DMS114 treated with DMSO at 0.1 percent for 48 hours (cell line): ENCODE measurements around the gene PIGQ.

Experiments
- DNase-seq: peaks from one replicate; lab custom pipeline; 2025; ENCODE audit not compliant: unreplicated experiment; lab: John Stamatoyannopoulos, UW

PIGQ gene

DNA sequence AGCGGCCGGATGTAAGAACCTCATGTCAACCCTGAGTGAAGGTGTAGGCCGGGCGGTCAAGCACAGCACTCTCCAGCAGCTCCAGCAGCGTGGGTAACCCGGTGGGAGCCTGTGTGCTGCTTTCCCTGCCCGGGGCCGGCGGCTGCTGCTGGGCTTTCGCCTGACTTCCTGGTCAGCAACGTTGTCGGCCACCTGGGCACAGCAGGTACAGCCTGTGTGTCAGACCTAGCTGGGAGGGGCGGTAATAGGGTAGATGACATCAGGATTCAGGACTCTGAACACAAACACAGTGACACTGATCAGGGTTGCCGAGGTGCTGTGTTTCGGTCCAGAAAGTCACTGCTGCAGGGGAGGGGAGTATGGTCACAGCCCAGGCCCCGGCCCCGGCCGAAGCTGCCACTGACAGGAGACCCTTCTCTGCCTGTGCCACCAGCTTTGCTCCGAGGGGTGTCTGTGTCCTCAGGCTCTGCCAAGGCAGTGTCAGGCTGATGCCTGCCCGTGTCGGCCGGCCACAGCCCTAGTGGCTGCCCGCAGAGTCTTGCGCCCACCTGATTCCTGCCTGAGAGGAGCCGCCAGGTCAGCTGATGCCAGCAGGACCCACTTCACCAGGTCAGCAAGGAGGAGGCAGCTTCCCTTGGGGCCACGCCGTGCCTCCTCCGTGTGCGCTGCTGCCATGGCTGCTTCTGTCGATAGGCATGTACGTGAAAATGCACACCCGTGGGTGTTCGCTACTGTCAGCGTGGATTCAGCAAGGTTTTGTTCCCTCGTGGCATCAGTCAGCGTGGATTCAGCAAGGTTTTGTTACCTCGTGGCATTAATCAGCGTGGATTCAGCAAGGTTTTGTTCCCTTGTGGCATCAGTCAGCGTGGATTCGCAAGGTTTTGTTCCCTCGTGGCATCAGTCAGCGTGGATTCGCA lies 29.3 kb downstream of the PIGQ start:
- no peak for DNase-seq

DNA sequence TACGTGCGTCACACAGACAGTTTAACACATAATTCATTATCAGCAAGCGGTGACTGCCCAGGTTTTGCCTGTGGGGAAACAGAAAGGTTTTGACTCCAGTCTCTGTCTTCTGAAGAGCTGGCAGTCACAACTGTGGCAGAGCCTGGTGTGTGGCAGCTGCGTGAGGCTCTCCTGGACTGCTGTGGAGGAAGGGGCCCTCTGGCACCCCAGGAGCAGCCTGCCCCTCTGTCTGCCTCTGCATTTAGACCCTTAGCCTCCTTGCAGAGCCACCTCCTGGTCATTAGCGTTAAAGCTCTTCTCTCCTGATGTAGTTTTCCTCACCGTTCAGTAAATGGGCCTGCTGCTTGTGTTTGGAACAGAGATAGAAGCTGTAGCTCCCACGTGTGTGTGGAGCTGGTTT lies 31.0 kb downstream of the PIGQ start:
- no peak for DNase-seq

DNA sequence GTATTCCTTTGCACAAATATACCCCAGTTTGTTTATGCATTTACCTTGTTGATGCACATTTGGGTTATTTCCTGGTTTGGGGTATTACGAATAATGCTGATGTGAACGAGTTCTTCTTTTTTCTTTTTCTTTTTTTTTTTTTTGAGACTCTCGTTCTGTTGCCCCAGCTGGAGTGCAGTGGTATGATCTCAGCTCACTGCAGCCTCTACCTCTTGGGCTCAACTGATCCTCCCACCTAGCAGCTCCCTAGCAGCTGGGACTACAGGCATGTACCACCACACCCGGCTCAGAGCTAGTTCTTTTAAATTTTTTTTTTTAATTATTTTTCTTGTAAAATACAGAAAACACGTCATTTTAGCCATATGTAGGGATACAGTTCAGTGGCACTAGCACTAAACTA lies 34.2 kb downstream of the PIGQ start:
- DNase-seq = no peak

DNA sequence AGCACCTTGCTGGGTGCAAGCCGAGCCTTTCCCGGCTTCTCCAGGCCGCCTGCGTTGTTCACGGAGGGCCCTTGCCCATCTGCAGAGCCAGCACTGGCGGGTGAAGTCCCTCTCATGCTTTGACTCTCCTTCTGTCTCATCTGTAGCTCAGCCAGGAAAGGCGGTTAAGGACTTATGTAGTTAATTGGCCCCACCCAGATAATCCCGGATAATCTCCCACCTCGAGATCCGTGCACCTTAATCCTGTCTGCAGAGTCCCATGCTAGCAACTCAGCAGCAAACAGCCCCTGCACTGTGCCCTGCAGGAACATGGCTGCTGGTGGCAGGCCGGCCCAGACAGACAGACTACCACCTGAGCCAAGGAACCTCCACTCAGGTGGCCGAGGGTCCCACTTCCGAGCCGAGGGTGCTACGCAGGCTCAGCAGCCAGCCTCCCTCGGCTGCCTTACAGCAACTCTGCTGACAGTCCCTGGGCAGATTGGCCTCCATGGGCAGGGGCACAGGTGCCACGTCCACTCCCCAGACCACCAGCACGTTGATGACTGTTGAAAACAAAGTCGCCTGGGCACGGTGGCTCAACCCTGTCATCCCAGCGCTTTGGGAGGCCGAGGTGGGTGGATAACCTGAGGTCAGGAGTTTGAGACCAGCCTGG lies 37.0 kb downstream of the PIGQ start:
- no peak for DNase-seq

DNA sequence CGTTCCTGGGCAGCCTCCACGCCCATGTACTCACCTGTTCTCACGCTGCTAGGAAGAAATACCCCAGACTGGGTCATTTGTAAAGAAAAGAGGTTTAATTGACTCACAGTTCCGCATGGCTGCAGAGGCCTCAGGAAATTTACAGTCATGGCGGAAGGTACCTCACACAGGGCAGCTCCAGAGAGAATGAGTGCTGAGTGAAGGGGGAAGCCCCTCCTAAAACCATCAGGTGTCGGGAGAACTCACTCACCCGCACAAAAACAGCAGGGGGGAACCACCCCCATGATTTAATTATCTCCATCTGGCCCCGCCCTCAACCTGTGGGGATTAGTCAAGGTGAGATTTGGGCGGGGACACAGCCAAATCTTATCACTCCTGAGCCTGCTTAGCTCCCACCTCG lies 38.3 kb downstream of the PIGQ start:
- DNase-seq = no peak

DNA sequence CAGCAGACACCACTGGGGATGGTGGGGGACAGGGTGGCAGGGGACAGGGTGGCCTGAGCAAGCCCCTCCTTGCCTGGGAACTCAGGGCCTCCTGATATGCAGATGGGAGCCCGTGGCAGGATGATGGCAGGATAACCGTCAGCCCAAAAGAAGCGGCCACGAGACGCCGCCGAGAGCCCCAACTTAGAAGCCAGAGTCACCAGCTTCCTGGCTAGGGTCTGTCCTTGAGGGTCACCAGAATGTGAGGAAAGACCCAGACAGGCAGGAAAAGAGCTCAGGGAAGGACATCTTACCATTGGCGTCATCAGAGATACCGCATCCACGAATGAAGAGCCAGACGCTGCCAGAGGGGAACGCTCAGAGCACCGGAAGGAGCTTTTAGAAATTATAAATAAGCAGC lies 39.5 kb downstream of the PIGQ start:
- no peak for DNase-seq

DNA sequence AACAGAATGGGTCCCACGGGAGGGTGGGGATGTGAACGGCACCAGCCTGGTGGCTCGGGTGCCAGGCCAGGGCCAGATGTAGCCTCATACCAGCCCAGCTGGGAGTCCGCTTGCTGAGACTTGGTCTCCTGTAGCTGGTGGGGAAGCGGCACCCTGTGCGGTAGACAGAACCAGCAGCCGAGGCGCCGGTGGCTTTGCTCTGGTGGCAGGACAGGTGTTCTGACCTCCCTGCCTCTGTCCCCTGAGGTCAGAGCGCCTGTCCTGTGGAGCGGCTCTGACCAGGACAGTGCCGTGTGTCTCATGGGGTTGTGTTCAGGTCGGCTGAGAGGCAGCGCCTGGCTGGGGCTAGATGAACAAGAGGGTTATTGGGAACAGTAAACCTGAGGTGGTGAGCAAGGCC lies 40.2 kb downstream of the PIGQ start:
- DNase-seq = no peak

DNA sequence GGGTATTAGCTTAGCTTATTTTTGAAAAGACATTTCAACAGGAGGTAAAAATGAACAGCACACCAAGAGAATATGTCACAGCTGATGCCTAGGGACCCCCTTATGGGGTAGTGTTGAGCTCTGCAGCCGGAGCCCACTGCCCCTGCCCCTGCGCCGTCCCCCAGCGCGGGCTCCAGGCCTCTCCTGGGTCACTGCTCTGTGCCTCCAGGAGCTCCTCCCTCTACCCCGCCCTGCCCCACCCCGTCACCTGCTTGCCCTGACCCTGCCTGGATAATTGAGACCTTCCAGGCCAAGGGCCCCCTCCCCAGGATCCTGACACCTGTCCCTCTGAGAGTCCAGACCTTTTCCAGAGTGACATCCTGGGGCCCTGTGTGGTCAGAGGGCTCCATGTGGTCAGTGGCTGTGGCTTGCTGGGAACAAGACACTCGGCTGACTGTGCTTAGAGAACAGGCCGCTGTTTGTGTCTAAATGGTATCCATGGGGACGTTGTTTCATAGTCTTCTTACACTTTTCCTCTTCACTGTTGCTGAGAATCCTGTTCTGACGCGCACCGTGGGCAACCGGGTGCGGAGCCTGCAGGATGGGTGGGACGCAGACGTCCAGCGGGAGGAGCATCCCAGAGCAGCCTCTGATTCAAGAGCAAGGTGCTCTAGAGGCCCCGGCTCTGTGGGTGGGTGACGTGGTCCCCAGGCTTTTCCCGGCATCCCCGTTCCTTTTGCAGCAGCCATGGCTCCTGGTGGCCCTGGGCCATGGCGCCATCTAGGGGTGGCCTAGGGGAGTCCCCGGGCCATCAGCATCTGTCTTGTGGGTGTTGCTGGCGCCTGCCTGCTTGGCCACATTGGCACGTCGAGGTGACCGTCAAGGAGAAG lies 41.0 kb downstream of the PIGQ start:
- DNase-seq = no peak

DNA sequence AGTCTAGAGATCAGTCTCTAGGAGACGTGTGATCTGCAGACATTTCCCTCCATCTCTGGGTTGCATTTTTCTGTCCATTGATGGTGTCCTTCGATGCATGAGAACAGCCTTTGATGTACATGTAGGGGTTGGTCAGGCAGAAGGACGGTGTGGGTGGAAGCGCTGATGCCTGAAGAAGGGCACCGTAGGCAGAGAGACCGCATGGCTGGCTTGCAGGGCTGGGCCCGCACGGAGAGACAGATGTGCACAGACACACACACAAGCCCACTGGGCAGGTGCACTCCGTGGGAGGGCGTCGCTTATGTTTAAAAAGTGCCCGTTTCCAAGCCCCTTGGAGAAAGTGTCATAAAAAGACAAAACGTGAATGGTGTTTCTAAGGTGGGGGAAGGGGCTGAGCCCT lies 45.4 kb downstream of the PIGQ start:
- DNase-seq = no peak

DNA sequence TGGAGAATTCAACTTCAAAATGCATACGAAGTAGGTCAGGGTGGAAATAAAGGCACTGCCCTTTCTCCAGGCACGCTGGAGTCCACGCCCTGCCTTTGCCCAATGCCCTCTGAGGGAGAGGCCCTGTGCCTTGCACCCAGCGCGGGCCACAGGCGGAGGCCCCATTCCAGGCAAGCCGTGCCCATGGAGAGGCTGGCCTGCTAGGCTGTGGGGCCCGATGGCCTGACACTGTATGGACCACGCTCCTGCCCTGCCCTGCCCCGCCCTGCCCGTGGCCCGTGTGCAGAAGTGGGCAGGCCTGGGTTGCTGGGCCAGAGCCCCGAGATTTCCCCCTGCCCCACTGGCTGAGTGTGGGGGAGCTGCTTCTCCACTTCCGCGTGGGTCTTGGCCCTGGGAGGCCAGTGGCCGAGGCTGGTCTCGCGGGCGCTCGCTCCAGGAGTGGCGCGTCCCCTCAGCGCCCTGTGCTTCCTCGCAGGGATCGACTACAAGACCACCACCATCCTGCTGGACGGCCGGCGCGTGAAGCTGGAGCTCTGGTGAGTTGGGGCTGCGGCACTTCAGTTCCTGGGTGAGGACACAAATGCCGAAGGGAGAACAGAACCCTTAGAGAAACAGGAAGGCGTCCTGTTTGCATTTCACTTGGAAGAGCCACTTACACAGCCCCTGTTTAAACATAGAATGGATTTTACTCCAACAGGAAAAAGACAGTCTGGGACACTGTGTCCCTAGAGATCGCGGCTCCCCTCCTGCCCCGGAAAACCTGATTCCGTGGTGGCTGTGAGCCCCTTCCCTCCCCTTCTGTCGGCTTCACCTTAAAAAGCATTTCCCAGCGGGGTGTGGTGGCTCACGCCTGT lies 47.2 kb downstream of the PIGQ start:
- DNase-seq = no peak

DNA sequence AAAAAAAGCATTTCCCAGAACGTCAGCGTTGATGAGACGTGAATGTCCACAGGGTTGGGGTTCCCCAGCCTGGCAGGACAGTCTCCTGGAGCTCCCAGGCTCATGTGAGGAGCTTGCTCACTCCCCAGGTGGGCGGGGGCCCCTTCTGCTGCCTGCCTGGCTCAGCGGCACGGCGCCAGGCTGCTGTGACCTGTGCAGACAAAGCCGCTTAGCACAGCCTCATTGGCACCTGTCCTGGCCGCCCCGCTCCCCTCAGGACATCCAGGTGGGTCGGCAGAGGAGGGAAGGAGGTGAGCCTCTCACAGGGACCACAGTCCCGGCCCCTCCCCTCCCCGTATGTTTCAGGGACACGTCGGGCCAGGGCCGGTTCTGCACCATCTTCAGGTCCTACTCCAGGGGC lies 48.1 kb downstream of the PIGQ start:
- DNase-seq = no peak

DNA sequence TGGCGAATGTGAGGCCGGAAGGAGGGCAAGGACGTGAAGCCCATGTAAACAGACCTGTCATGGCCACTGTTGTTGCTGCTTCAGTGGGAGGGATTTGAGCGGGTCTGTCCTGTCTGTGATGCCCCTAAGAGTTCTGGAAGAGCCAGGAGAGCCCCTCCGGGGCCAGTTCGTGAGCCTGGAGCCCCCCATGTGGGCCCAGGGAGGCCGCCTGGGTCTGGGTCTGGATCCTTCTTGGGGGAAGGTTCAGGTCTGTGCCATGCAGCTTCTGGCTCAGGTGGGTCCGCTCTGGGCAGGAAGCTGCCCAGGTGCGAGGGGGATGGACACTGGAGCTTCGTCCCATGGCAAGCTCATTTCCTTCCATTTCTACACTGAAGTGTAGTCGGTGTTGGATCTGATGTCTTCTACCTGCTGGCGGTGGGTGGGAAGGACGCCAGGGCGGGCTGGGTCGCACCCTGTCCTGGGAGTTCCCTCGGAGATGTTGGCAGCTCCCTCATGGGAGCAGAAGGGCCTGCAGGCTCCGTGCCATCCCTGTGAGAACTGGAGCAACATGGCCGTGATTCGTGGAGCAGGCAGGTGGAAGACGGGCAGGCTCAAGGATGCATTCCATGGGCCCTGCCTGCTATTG lies 49.8 kb downstream of the PIGQ start:
- DNase-seq = no peak

DNA sequence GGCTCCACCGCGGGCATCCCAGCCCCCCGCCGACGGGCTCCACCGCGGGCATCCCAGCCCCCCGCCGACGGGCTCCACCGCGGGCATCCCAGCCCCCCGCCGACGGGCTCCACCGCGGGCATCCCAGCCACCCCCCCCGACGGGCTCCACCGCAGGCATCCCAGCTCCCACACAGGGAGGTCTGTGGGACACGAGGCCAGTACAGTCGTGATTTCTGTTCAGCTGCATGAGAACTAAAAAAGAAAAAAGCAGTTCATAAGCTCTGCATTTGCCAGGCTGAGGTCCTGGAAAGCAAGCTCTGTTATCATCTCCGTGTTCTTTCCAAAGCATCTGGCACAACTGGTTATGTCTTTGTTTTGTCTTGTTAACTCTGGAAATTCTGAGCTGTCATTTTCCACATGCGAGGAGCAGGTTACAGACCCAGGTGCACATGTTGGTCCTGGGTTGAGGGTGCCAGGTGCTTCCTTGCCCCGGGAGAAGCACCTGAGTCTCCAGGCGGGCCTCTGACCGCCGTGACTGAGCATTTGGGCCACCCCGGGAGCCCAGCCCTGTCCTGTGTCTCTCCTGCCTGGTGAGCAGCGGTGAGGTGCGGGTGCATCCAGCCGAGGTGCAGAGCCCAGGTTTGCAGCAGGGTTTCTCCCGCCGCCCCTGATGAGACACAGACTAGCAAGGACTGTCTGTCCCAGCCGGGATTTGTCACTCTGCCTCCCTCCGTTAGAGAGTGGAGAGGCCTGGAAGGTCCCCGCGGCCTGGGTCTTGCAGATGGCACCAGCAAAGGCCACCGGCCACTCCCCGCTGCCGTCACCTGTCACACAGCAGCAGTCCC lies 51.1 kb downstream of the PIGQ start:
- DNase-seq = no peak

DNA sequence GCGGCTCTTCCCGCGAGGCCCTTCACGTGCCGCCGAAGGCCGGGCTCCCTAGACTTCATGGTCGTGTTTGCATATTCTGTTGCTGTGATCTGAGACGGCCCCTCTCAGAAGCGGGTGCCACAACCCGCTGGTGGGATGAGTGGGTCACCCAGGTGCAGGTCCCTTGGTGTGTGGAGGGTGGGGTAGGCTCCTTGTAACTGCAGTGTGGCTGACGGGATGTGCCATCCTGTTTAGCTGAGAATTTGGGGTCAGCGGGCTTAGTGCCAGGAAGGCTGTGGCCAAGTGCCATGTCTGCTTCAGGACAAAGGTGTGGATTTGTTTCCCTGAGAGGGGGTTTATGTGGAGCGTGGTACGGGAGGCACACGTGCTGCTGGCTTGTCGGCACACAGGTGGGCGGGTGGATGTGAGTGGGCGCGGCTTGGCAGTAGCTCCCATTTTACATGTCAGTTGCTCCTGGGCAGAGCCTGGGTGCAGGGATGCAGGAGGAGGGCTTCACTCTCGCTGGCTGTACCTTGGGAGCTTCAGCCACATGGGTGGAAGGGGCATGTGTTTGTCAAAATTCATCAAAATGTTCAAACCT lies 51.8 kb downstream of the PIGQ start:
- DNase-seq = no peak

DNA sequence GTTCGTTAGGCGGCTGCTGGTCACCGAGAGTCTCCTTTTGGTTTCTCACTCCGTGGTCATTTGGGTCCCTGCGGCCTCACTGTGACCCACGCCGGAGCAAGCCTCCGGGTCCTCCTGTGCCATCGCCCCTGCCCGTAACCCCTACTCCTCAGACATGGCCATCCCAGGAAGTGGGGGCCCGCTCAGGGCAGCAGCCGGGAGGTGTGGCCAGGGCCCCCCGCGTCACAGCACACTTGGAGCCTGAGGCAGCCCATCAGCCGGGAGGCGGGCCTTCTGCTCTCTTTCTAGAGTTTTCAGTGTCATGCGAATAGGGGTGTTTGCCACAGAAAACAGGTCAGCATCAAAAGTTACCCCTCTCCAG lies 53.1 kb downstream of the PIGQ start:
- no peak for DNase-seq

DNA sequence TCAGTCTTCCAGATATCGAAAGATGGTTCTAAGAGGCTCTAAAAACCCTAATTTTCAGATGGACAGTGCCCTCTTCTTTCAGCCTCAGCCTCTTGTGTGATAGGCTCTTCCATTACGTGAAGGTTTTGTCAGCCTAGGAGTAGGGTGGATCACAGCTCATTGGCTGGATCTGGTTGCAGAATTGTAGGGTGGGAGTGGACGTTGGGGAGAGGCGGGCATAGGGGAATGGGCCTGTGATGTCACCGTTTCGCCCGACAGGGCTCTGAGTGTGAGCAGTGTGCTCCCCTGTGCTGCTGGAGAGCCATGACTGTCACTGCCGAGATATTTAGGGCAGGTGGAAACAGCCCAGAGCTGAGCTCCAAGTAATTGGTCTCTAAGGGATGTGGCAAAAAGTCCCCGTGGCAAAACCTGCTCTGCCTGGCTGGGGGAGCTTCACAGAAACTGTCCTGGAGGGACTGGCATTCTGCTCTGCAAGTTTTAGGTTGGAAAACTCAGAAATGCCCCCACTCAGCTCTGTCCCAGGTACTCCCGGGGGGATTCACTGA lies 54.8 kb downstream of the PIGQ start:
- DNase-seq = no peak

DNA sequence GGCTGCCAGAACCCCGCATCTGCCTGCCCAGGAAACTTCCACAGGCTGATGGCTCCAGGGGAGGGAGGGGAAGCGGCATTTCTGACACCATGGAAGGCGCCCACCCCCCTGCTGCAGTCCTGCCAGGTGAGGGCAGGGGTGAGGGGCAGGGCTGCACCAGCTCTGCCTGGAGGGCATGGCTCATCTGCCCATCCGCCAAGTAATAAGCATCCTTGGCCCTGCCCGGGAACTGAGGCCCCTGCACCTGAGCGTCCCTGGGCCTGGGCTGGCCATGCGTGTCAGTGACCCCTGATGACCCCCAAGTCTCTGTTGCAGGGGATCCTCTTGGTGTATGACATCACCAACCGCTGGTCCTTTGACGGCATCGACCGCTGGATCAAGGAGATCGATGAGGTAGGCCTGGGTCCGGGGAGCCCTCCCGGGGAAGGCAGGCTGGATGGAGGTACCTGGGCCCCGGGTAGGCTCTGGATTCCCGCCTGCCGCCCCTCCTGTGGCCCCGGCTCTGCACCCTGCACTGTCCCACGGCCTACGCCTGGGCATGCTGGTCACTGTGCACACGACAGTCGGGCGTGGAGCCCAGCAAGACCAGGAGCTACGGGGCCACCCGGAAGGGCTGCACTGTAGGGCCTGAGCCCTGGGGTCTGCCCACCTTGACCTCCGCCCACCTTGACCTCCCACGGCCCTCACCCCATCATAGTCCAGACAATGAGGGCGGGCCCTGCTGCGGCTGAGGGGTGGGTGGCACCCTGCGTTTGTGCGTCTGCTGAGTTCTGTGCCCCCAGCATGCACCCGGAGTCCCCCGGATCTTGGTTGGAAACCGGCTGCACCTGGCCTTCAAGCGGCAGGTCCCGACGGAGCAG lies 55.6 kb downstream of the PIGQ start:
- DNase-seq = no peak
